HG03097 (cell line): ENCODE data around the gene FAHD2A.
"Not testable (repeated sequence)": the region's sequence is repeated elsewhere in the genome, so short reads cannot be mapped to it uniquely, and the experiment has no call there.

Source experiments
- ATAC-seq: cut with Tn5 transposase; IDR thresholded peaks from one replicate; pipeline ENCODE4 v1.9.1; 2021; ENCODE audit not compliant: unreplicated experiment, low FRiP score

Gene FAHD2A

DNA sequence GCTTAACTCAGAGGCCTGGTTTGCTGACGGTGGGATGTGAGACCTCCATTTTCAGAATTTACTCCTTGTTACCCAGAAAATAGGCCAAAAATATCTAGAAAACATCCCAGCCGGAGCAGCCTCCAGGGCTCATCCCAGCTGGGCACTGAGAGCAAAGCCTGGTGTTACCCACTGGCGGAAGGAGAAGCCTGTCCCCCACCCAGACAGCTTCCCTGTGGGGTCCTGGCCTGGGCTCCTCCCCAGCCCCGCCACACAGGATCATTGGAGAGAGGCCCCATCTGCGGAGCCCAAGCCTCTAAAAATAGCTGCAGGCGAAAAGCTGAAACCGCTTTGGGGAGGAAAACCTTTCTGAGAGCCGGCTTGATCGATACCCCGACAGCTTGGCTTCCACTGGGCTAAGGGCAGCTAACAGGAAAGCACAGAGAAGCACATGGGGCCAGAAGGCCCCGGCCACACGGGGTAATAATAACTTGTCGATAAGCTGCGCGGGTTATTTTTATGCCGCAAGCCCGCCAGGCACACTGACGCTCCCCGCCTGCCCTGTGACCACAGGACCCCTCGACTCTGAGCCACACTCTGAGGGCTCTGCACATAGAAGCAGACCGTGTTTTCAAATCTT is 26.9 kb upstream of the FAHD2A start:
- no peak for ATAC-seq

DNA sequence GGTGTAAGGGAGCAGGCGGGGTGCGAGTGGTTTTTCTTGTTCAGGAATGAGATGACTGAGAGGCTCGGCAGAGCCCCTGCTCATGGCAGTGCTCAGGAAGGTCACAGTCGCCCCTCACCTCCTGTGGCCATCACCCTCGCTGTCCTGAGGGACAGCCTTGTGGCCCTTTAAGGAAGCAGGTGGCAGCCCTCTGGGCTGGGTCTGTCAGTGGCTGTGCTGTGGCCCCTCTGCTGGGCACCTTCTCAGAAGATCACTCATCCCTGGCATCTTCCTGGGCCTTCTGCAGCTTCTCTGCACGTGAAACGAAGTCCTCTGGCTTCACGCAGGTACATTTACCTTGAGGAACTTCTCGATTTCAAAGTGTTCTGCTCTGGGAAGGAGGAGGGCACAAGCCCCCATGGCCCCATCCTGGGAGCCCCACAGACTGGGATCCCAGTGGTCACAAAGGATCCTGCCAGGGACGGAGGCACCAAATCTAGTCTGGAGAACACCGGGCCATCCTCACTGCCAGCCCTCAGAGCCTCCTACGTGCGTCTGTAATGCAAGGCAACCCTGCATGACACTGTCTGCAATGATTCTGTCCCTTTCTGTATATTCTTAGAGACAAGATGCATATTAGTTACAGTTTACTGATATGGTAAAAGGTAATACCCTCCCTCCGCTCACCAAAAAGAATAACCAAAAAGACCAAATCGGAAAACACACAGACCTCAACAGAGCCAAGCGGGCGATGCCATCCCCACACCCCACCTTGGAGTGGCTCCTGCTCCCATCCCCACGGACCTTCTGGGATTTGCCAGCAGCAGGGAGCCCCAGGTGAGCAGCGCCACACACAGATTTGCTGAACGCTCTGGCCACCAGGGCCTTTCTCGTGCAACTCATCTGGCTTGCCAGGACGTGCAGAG is 25.9 kb upstream of the FAHD2A start:
- no peak for ATAC-seq

DNA sequence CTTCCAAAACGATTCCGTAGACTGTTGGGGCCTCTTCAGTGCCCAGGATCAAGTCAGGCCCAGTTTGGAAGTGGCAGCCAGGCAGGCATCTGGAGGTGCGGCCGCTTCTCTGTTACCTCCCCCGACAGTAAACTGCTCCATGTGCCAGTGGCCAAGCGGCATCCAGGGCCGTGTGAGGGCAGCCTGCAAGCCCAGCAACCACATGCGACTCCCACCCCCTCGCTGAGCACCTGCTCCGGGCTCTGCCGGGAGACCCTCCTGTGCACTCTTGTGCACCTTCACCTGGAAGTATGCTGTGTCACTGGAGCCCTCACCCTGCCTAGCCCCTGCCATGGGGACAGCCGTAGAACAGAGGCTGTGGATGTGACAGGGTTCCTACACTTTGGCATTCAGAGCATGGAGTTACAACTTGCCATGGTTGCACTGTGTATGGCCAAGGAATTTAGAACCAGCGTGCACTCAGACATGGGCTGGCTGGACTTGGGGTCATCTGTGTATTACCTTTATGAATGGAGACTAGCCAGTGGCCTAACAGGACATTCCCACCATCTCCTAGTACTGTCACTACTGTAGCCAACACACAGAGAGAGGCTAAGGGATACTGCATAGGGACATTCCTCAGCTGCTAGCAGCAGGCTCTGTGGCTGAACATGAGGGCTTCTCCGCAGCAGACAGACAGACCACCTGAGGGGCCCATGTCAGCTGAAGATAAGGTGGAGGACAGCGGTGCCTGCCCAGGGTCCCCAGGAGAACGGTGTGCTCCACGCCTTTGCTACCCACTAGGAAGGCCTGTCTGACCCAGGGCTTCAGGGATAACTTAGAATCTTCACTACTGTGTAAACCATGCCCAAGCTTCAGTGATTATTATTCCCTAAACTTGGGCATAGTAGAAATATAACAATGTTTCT is 25.0 kb upstream of the FAHD2A start:
- no peak for ATAC-seq

DNA sequence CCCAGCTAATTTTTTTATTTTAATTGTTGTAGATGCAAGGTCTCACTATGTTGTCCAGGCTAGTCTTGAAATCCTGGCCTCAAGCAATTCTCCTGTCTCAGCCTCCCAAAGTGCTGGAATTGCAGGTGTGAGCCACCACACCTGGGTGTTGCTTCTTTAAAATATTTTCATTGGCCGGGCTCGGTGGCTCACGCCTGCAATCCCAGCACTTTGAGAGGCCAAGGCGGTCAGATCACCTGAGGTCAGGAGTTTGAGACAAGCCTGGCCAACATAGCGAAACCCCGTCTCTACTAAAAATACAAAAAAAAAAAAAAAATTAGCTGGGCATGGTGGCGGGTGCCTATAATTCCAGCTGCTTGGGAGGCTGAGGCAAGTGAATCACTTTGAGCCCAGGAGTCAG is 24.2 kb upstream of the FAHD2A start:
- not testable (repeated sequence) for ATAC-seq

DNA sequence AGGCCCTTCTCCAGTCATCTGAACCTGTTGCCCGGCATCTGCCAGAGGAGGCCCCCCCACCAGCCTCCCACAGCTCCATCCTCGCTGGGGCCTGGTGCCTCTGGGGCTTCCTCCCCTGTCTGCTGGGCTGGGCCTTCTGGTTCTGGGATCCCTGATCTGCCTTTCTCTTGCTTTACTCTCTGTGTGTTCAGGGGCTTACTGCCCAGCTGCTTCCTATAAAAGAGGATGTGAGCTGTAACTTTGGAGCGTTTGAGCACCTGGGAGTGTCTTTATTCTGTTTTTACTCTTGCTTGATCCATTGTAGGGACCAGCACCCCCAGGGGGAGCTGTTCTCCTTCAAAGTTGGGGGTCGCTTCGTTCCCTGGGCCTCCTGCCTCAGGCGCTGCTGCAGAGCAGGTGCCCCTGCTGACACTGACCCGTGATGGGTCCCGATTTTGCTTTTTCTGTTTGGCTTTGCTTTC is 23.1 kb upstream of the FAHD2A start:
- ATAC-seq = no peak

DNA sequence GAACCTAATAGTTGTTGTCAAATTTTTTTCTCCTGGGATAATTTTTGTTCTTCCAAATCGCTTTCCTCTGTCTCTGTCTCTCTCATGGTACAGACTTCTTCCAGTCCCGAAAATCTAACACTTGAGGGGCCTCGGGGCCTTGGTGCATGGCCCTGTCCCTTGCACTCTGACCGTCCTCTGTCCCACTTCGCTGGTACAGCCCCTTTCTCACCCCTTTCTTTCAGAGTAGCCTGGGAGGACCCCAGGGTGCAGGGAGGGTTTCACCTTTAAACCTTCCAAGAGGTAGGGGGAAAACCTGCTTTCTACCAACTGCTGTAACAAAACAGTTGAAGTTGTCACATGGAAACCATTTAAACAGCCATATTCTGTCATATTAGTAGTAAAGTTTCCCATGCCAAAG is 22.2 kb upstream of the FAHD2A start:
- no peak for ATAC-seq

DNA sequence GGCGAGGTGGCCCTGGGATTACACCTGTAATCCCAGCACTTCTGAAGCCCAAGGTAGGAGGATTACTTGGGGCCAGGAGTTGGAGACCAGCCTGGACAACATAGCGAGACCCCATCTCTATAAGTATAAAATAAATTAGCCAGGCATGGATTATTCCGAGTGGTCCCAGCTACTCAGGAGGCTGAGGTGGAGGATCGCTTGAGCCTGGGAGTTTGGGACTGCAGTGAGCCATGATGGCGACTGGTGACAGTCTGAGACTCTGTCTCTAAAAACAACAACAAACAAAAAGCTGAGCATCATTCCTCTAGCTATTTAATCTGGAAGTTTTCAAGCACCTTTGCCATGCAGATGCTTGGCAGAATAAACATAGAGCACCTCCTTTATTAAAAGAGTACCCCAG is 21.8 kb upstream of the FAHD2A start:
- no peak for ATAC-seq

DNA sequence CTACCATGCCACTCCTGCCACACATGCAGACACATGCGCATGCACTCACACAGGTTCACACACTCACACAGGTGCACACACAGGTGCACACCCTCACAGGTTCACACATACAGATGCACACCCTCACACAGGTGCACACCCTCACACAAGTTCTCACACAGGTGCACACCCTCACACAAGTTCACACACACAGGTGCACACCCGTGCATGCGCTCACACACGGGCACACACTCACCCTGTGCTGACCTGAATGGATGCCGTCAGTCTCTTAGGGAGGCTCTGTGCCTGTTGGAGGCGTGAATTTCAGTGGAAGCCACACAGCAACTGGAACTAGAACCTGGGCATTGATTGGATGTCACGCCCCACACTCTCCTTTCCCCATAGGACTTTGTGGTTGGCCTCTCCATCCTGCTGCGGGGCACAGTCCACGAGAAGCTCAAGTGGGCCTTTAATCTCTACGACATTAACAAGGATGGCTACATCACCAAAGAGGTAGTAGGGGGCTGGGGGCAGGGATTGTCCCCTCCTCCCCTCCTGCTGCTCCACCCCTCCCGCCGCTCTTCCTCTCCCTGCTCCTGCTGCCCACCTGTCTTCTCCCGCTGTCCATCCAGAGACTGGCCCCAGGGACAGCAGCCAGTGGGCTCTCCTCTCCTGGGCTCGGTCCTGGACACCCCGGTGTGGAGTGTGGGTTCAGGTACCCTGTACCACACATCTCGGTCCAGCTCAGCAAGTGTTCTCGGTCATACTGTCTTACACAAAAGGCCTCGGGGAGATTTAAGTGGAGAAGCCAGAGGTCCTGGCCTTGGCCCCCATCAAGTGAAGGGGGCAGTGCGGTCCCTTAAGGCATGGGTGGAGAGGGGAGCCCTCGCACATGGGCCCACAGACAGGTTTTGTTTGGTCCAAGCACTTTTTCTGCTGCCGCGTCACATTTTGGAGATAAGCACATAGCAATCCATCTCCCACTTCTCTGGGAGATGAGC is 21.0 kb upstream of the FAHD2A start:
- ATAC-seq = no peak

DNA sequence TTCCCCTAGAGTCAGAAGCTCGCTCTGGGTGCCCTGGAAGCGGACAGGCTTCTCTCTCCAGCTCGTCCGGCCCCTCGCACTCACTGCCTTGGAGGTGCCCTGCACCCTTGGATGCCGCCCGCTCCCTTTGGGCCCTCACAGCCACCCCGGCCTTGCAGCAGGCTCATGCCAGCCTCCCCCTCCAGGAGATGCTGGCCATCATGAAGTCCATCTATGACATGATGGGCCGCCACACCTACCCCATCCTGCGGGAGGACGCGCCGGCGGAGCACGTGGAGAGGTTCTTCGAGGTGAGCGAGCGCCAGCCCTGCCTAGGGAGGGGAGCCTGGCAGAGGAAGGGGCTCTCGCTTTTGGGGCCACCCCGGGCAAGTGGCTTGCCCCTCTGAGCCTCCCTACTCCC is 20.3 kb upstream of the FAHD2A start:
- no peak for ATAC-seq

DNA sequence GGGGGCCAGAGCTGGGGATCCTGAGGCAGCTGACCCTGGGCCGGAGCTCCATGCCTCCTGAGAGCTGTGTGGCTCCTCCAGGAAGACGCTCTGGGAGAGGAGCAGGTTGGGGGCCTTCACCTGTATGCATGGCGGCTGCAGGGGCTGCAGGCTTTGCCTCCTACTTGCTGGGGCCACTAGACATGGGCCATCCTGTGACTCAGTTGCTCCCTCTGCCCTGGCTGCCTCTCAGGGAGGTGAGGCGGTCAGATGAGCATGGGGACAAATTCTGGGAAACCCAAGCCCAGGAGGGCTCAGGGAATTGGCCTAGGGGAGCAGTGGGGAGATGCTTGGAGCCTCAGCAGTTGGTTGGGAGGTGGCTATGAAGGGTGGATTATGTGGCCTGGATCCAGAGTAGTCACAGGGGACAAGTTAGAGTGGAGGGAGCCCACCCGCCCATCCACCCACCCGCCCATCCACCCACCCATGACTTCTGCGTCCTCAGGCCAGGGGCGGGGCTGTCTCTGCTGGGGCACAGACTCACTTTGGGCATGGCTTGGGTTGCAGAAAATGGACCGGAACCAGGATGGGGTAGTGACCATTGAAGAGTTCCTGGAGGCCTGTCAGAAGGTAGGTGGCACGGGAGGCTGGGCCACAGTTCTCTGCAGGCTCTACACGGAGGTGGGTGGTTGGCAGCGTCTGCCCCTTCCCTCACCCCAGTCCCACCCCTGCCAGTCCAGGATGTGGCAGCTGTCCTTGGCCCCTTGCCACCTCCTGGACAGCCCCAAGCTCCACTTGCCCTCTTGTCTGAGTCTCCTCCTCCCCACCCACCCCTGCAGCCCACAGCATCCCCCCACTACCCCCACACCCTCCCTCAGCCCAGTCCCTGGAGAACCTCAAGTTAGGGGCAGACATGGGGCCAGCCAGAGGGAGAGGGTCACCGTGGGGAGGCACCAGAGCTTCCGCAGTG is 19.5 kb upstream of the FAHD2A start:
- ATAC-seq = no peak

DNA sequence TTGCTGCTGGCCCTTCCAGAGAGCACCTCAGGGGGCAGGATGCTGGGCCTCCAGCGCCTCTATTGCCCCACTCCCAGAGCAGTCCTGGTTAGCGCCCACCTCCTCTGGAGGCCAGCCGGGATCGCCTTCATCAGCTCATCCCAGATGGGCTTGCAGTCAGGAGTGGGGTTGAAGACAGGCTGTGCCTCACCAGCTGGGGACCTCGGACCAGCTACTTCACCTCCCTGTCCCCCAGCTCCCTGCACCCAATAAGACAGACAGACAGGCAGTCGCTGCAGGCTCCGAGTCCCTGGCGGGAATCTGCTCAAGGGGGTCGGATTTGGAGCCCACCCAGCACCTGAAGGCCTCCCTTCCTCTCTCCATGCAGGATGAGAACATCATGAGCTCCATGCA is 18.9 kb upstream of the FAHD2A start:
- ATAC-seq = no peak

DNA sequence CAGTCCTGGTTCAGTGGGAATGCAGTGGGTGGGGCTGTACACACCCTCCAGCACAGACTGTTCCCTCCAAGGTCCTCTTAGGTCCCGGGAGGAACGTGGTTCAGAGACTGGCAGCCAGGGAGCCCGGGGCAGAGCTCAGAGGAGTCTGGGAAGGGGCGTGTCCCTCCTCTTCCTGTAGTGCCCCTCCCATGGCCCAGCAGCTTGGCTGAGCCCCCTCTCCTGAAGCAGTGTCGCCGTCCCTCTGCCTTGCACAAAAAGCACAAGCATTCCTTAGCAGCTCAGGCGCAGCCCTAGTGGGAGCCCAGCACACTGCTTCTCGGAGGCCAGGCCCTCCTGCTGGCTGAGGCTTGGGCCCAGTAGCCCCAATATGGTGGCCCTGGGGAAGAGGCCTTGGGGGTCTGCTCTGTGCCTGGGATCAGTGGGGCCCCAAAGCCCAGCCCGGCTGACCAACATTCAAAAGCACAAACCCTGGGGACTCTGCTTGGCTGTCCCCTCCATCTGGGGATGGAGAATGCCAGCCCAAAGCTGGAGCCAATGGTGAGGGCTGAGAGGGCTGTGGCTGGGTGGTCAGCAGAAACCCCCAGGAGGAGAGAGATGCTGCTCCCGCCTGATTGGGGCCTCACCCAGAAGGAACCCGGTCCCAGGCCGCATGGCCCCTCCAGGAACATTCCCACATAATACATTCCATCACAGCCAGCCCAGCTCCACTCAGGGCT is 17.5 kb upstream of the FAHD2A start:
- ATAC-seq = no peak

DNA sequence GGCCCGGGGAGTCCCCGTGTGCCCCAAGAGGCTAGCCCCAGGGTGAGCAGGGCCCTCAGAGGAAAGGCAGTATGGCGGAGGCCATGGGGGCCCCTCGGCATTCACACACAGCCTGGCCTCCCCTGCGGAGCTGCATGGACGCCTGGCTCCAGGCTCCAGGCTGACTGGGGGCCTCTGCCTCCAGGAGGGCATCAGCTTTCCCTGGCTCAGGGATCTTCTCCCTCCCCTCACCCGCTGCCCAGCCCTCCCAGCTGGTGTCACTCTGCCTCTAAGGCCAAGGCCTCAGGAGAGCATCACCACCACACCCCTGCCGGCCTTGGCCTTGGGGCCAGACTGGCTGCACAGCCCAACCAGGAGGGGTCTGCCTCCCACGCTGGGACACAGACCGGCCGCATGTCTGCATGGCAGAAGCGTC is 16.9 kb upstream of the FAHD2A start:
- ATAC-seq = no peak

DNA sequence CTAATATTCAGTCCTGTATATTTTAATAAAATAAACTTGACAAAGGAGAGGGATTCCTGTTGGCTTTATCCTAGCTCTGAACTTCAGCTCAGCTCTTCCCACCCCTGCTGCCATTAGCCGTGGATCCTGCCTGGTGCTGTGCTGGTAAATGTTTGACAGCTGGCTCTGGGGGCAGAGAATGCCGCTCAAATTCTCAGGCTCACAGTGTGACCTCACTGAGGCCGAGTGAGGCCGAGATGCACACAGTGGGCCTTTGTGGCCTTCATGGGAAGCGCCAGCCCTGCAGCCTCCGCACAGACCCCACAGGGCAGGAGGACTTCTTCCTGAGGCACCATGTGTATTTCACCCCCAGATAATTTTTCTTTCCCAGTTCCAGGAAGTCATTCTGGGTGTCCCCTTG is 16.5 kb upstream of the FAHD2A start:
- ATAC-seq = no peak

DNA sequence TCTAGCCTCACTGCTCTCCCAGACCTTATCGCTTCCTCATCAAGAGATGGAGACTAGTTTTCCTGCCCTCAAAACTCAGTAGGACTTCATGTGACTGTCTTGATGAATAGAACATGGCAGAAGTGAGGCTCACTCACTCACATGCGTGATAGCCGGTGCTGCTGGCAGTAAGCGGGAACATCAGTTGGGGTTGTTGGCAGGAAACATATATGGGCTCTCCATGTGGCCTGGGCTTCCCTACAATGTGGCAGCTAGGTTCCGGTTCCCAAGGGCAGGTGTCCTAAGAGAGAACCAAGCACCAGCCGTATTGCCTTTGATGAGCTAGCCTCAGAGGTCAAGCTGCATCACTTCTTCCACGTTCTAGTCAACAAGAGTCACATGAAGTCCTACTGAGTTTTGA is 15.2 kb upstream of the FAHD2A start:
- ATAC-seq = no peak

DNA sequence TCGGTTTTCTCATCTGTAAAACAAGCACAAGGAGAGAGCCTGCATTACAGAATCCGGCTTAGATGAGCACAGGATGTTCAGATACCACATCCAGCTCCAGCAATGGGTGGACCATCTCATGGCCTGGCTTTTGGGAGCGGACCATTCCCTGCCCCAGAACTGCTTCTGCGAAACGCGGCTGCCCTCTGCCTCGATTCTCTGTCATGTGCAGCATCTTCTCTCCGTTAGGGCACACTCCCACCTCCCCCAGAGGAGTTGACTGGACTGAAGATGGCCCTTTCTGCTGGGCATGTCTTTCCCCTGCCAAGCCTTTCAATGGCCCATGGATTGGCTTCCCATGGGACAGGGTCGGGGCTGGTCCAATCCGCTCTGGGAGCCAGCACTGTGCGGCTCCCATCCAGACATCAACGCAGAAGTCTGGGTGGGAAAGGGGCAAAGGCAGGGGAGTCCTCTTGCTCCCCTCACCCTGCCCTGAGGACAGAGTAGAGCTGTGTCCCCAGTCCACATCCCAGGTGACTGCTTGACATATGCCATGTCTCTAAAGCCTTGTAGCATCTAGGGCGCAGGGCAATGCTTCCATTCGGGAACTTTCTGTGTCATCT is 14.3 kb upstream of the FAHD2A start:
- no peak for ATAC-seq

DNA sequence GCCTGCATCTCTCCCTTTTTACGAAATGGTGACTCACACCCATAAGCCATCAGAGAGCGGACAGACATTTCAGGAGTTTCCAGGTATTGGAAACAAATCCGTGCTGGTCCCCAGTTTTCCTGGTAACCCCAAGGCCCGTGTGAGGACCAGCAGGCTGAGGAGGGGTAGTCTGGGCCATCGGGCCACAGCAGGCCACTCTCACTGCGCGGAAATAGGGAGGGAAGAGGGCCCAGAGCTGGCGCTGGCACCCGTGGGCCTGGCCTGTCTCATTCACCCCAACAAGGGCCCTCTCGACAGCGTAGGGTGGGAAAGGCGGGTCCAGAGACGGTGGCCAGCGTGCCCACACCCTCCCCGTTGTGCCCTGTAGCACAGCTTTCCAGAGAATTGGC is 13.7 kb upstream of the FAHD2A start:
- no peak for ATAC-seq
